D721Med (cell line): ENCODE data around the gene SLC22A25.
"Not testable (repeated sequence)": the region's sequence is repeated elsewhere in the genome, so short reads cannot be mapped to it uniquely, and the experiment has no call there.

Experiments used
- DNase-seq: peaks from one replicate; pipeline ENCODE4 v3.0.0; 2011; ENCODE audit warnings: low spot score; ENCODE audit not compliant: insufficient read length
- FAIRE-seq: peaks from 2 replicates; lab custom pipeline; 2011; peaks lifted over from hg19 to GRCh38; lab: Jason Lieb, UNC
- CTCF ChIP-seq: IDR thresholded peaks from 2 replicates; pipeline ENCODE4 v1.5.1; 2012; ENCODE audit warnings: mild to moderate bottlenecking, control low read depth; ENCODE audit not compliant: insufficient read depth; ENCODE audit errors: missing control alignments

SLC22A25 gene

DNA sequence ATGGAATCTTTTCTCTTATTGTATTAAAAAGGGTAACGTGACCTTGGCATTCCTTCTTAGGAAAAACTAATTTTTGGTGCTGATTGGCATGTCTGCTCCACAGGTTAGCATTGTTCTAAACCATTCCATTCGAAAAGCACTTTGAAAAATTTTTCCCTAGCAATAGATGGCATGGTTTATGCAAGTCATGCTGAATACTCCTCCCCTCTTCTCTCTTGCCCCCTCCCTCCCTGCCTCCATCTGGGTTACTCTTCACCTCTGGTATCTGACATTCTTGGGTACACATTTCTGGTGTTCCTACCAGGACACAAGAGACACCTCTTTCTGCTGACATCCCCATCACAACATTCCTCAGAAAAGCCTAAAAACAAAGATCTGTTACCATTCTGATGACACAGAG, 1.5 kb upstream of the SLC22A25 start:
- FAIRE-seq: no peak
- TF ChIP-seq CTCF: no peak
- DNase-seq: no peak

- TF ChIP-seq CTCF: no peak
- DNase-seq (no peak), FAIRE-seq (no peak)
Measured at GRCh38 chr11:63242089-63242781, 1.2 kb downstream of the SLC22A25 start.

- no peak for TF ChIP-seq CTCF
- no peak for DNase-seq
- no peak for FAIRE-seq
Measured at GRCh38 chr11:63240791-63241379, 2.5 kb downstream of the SLC22A25 start.

DNA sequence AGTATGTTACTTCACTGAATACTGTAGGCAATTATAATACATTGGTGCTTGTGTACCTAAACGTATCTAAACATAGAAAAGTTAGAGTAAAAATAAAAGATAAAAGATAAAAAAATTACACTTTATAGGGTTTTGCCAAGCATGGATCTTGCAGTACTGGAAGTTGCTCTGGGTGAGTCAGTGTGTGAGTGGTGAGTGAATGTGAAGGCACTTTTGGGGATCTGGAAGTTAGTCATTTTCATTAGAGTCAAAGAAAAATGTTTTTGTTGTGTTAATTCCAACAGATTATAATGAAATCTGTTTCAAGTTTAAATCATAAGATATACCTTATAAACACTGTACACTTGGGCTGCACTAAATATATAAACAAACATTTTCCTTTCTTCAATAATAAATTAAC, 3.3 kb downstream of the SLC22A25 start:
- FAIRE-seq (no peak), DNase-seq (no peak)
- no peak for TF ChIP-seq CTCF

DNA sequence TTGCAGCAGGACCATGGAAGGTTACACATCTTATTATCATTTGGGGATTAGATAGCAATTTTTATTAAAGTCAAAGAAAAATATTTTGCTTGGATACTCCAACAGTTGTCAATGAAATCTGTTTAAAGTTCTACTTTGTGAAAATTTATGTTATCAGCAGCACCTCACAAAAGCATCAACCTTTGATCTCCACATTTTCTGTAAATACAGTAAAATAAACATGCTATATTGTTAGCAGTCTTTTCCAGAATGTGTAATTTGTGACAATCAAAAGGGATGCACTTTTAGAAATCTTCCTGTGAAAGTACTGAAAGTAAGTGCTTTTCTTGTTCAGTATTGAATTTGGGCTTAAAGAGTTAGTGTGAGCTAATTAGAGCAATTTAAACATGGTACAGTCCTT, 4.1 kb downstream of the SLC22A25 start:
- no peak for TF ChIP-seq CTCF
- FAIRE-seq (no peak), DNase-seq (no peak)

- no peak for TF ChIP-seq CTCF
- FAIRE-seq (no peak), DNase-seq (no peak)
Measured at GRCh38 chr11:63237413-63237812, 6.0 kb downstream of the SLC22A25 start.

DNA sequence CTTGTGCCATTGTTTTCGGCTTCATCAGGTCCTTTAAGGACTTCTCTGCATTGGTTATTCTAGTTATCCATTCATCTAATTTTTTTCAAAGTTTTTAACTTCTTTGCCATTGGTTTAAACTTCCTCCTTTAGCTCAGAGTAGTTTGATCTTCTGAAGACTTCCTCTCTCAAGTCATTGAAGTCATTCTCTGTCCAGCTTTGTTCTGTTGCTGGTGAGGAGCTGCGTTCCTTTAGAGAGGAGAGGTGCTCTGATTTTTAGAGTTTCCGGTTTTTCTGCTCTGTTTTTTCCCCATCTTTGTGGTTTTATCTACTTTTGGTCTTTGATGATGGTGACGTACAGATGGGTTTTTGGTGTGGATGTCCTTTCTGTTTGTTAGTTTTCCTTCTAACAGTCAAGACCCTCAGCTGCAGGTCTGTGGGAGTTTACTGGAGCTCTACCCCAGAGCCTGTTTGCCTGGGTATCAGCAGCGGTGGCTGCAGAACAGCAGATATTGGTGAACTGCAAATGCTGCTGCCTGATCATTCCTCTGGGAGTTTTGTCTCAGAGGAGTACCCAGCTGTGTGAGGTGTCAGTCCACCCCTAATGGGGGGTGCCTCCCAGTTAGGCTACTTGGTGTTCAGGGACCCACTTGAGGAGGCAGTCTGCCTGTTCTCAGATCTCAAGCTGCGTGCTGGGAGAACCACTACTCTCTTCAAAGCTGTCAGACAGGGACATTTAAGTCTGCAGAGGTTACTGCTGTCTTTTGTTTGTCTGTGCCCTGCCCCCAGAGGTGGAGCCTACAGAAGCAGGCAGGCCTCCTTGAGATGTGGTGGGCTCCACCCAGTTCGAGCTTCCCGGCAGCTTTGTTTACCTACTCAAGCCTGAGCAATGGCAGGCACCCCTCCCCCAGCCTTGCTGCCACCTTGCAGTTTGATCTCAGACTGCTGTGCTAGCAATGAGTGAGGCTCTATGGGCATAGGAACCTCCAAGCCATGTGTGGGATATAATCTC, 7.6 kb downstream of the SLC22A25 start:
- not testable (repeated sequence) for FAIRE-seq, DNase-seq
